Sigmoid colon (tissue), 4 donors: ENCODE measurements around the gene TEX48.

ENCODE experiments used
- CTCF ChIP-seq, 4 experiments: fragments of 450-650 bp in 3 of 4; fragments of 200-600 bp in 1 of 4; IDR thresholded peaks; one replicate each; pipeline ENCODE4 v1.5.1; 2016 to 2019; ENCODE audit warnings: antibody characterized with exemption in 4 of 4, mild to moderate bottlenecking in 3 of 4, moderate library complexity in 2 of 4
- POLR2A ChIP-seq, 2 donors: fragments of 450-650 bp; IDR thresholded peaks; one replicate each; pipeline ENCODE4 v1.6.1; 2016; ENCODE audit warnings: antibody characterized with exemption in 2 of 2, mild to moderate bottlenecking in 2 of 2, moderate library complexity in 2 of 2
- POLR2AphosphoS5 ChIP-seq, 4 donors: sonication (generic); formaldehyde crosslinking; IDR thresholded peaks; one replicate each; pipeline ENCODE4 v1.6.1; 2017; ENCODE audit warnings: antibody characterized with exemption in 4 of 4

GRCh38 chr9:114621561-114621960, 60.4 kb downstream of the TEX48 start:
- TF ChIP-seq CTCF (IDR thresholded peaks at IDR 0.05) (no peak), POLR2A (IDR thresholded peaks at IDR 0.05) (no peak), POLR2AphosphoS5 (IDR thresholded peaks at IDR 0.05) (no peak)
